SK-N-SH (cell line): Measurements from ENCODE around the gene CCDC106. TPM values are rescaled to one million over a fixed set of nuclear protein-coding genes. Genes with fewer than 3 reads are reported as not detected.

Source experiments
- CTCF ChIA-PET: fragments of 300-600, 350-600 bp; formaldehyde crosslinking; extraction: SDS; loops from one replicate; lab custom pipeline; 2021; lab: Yijun Ruan, JAX
- POLR2A ChIA-PET: fragments of 350-600 bp; sonication (Branson Sonifier 250); formaldehyde crosslinking; extraction: SDS; loops from one replicate; lab custom pipeline; 2020; ENCODE audit warnings: antibody characterized with exemption, inconsistent platforms; lab: Yijun Ruan, JAX
- DNase-seq: peaks from one replicate; pipeline ENCODE4 v3.0.0; 2012
- H2AFZ ChIP-seq: fragments of 200-600 bp; sonication (generic); 2 replicates; pipeline ENCODE4 v1.8.1; 2016; ENCODE audit warnings: antibody characterized with exemption, mild to moderate bottlenecking, low read depth
- H3F3A ChIP-seq: fragments of 200-600 bp; sonication (generic); replicated peaks from 2 replicates; pipeline ENCODE3; 2016; ENCODE audit warnings: antibody characterized with exemption, mild to moderate bottlenecking; ENCODE audit not compliant: insufficient read depth
- H3K27ac ChIP-seq, 2 experiments: fragments of 200-500 bp in 1 of 2; fragments of 200-600 bp in 1 of 2; sonication (Bioruptor generic) in 1 of 2; sonication (generic), shearing (Covaris generic) in 1 of 2; 2 replicates each; pipeline versions ENCODE4 v1.5.1 to v1.6.1; 2014 to 2016; ENCODE audit warnings: low read depth in 2 of 2, inconsistent platforms in 1 of 2, low read length in 1 of 2, mild to moderate bottlenecking in 1 of 2, mixed read lengths in 1 of 2
- H3K27me3 ChIP-seq: fragments of 200-600 bp; sonication (generic), shearing (Covaris generic); 2 replicates; pipeline ENCODE4 v1.6.1; 2016; ENCODE audit warnings: mixed run types; ENCODE audit not compliant: insufficient read depth
- H3K36me3 ChIP-seq, 2 experiments: fragments of 200-500 bp in 1 of 2; fragments of 200-600 bp in 1 of 2; sonication (Bioruptor generic) in 1 of 2; sonication (generic) in 1 of 2; replicated peaks in 1 of 2; 2 replicates each; pipeline versions ENCODE3 to v1.5.1; 2014 to 2016; ENCODE audit warnings: low read length in 1 of 2, mild to moderate bottlenecking in 1 of 2; ENCODE audit not compliant: insufficient read depth in 2 of 2, control insufficient read depth in 1 of 2
- H3K4me1 ChIP-seq, 2 experiments: fragments of 200-500 bp in 1 of 2; fragments of 200-600 bp in 1 of 2; sonication (Bioruptor generic) in 1 of 2; sonication (generic), shearing (Covaris generic) in 1 of 2; 2 replicates each; pipeline versions ENCODE4 v1.5.1 to v1.6.1; 2014 to 2016; ENCODE audit warnings: low read depth in 1 of 2, low read length in 1 of 2, mixed run types in 1 of 2; ENCODE audit not compliant: insufficient read depth in 2 of 2, control insufficient read depth in 1 of 2
- H3K4me2 ChIP-seq: fragments of 200-600 bp; sonication (generic), shearing (Covaris generic); 2 replicates; pipeline ENCODE4 v1.6.1; 2017; ENCODE audit warnings: mixed run types
- H3K4me3 ChIP-seq, 2 experiments: fragments of 200-500 bp in 1 of 2; fragments of 200-600 bp in 1 of 2; sonication (Bioruptor generic) in 1 of 2; sonication (generic), shearing (Covaris generic) in 1 of 2; 2 replicates each; pipeline versions ENCODE4 v1.5.1 to v1.8.1; 2014 to 2016; ENCODE audit warnings: low read depth in 2 of 2, inconsistent platforms in 1 of 2, low read length in 1 of 2, mild to moderate bottlenecking in 1 of 2, mixed read lengths in 1 of 2, moderate library complexity in 1 of 2
- H3K79me2 ChIP-seq: fragments of 200-600 bp; sonication (generic); 2 replicates; pipeline ENCODE4 v1.8.1; 2017; ENCODE audit warnings: mild to moderate bottlenecking; ENCODE audit not compliant: insufficient read depth
- H3K9ac ChIP-seq: fragments of 200-600 bp; sonication (generic); 2 replicates; pipeline ENCODE4 v1.6.1; 2017; ENCODE audit warnings: mixed run types
- H3K9me2 ChIP-seq: fragments of 200-600 bp; sonication (generic); 2 replicates; pipeline ENCODE4 v1.6.1; 2017; ENCODE audit warnings: mixed run types
- H3K9me3 ChIP-seq: fragments of 200-600 bp; sonication (generic); 2 replicates; pipeline ENCODE4 v1.6.1; 2017; ENCODE audit warnings: mixed run types, mild to moderate bottlenecking, moderate library complexity
- H4K20me1 ChIP-seq: fragments of 200-600 bp; sonication (generic); 2 replicates; pipeline ENCODE4 v1.6.1; 2017; ENCODE audit warnings: mild to moderate bottlenecking, mixed run types; ENCODE audit not compliant: insufficient read depth
- CHD2 ChIP-seq: fragments of 150-350 bp; IDR thresholded peaks from 2 replicates; pipeline ENCODE4 v1.6.1; 2018; ENCODE audit warnings: low read length; ENCODE audit not compliant: partially characterized antibody
- GABPA ChIP-seq: IDR thresholded peaks from 2 replicates; pipeline ENCODE4 v1.4.0; 2012; ENCODE audit warnings: low read depth, mild to moderate bottlenecking
- MXI1 ChIP-seq: IDR thresholded peaks from 2 replicates; pipeline ENCODE4 v1.6.1; 2012; ENCODE audit warnings: mild to moderate bottlenecking, low read depth, low read length, improper control_type of control experiment
- NRF1 ChIP-seq: IDR thresholded peaks from 2 replicates; pipeline ENCODE4 v1.6.1; 2012; ENCODE audit warnings: low read depth, mild to moderate bottlenecking, low read length
- POLR2AphosphoS5 ChIP-seq: IDR thresholded peaks from 2 replicates; pipeline ENCODE4 v1.6.1; 2012; ENCODE audit warnings: low read depth, low read length
- RCOR1 ChIP-seq: fragments of 150-350 bp; IDR thresholded peaks from 2 replicates; pipeline ENCODE4 v1.6.1; 2017; ENCODE audit warnings: antibody characterized with exemption, low read length
- SIN3A ChIP-seq: IDR thresholded peaks from 2 replicates; pipeline ENCODE4 v1.6.1; 2012; ENCODE audit warnings: low read depth, mild to moderate bottlenecking, low read length, moderate library complexity, borderline replicate concordance
- TAF1 ChIP-seq: IDR thresholded peaks from 2 replicates; pipeline ENCODE4 v1.6.1; 2012; ENCODE audit warnings: low read depth, mild to moderate bottlenecking, low read length, moderate library complexity, borderline replicate concordance
- WGBS: methylation state at CpG from one replicate; pipeline ENCODE4 v1.1.6; 2017; ENCODE audit warnings: low lambda C conversion rate; 5-methylcytosine and 5-hydroxymethylcytosine counted together
- polyA plus RNA-seq, 3 experiments: library from polyadenylated mRNA; depleted of rRNA; stranded (reverse); fragments of >200 nt; gene quantifications; 2 replicates each; pipeline ENCODE4 v1.2.3, GENCODE V29; 2012
- TF ChIP-seq, protein P1 (sequence below): fragments of 150-350 bp; IDR thresholded peaks from 2 replicates; pipeline ENCODE4 v1.6.1; 2017; ENCODE audit warnings: antibody characterized with exemption, low read length, low read depth, borderline replicate concordance
- TF ChIP-seq, protein P2 (sequence below): IDR thresholded peaks from 2 replicates; pipeline ENCODE4 v1.6.1; 2012; ENCODE audit warnings: mild to moderate bottlenecking, low read depth, low read length, moderate library complexity

CCDC106 gene
- polyA plus RNA-seq, 1 of the 3 experiments (the other 2 are of a cell fraction): 27.1 TPM

DNA sequence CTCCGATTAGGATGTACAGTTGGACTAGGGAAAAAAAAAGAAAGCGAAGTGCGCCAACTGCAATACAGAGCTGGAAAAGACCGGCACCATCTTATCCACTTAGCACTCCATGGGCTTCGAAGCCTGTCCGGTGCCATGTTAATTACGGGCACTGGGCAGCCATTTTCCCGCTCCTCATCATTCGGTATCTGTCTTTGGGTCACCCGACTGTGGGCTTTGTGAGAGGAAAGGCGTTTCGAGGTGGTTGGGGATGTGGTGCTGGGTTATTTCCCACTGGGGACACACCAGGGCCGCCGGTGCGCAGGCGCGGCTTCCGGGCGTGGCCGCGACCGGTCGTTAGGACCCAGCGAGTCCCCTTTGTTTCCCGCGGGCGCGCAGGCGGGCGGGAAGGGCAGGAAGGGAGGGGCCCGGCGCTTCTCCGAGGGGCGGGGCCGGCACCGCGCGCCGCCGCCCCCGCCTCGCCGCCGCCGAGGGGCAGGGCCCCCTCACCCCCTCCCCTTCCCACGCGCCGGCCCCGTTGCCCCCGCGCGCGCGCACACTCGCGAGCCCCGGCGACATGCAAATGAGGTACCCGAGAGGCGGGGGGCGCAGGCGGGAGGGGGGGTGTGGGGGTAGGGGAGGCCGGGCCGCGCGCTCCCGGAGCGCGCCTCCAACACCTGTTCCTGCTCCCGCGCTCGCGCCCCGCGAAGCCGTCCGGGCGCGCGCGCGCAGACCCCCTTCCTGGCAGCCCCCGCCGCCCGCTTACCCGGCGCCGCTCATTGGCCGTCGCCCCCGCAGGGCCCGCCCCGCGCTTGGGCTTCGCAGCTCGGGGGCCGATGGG lies 48.0 kb upstream of the CCDC106 start, which contains the start of gene ZNF524 (continued):
- TF ChIP-seq MXI1 (peak; percentile 66), NRF1 (peak; percentile 57), TAF1 (peak; percentile 49; the same call in 1 of the 2 replicates), CHD2 (peak; percentile 73), GABPA (peak; percentile 63), SIN3A (0 out of 2 replicates have a peak, but pooled peaks have one; percentile 36)
- TF ChIP-seq, protein P1, sequence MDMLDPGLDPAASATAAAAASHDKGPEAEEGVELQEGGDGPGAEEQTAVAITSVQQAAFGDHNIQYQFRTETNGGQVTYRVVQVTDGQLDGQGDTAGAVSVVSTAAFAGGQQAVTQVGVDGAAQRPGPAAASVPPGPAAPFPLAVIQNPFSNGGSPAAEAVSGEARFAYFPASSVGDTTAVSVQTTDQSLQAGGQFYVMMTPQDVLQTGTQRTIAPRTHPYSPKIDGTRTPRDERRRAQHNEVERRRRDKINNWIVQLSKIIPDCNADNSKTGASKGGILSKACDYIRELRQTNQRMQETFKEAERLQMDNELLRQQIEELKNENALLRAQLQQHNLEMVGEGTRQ: no peak
- TF ChIP-seq, protein P2, sequence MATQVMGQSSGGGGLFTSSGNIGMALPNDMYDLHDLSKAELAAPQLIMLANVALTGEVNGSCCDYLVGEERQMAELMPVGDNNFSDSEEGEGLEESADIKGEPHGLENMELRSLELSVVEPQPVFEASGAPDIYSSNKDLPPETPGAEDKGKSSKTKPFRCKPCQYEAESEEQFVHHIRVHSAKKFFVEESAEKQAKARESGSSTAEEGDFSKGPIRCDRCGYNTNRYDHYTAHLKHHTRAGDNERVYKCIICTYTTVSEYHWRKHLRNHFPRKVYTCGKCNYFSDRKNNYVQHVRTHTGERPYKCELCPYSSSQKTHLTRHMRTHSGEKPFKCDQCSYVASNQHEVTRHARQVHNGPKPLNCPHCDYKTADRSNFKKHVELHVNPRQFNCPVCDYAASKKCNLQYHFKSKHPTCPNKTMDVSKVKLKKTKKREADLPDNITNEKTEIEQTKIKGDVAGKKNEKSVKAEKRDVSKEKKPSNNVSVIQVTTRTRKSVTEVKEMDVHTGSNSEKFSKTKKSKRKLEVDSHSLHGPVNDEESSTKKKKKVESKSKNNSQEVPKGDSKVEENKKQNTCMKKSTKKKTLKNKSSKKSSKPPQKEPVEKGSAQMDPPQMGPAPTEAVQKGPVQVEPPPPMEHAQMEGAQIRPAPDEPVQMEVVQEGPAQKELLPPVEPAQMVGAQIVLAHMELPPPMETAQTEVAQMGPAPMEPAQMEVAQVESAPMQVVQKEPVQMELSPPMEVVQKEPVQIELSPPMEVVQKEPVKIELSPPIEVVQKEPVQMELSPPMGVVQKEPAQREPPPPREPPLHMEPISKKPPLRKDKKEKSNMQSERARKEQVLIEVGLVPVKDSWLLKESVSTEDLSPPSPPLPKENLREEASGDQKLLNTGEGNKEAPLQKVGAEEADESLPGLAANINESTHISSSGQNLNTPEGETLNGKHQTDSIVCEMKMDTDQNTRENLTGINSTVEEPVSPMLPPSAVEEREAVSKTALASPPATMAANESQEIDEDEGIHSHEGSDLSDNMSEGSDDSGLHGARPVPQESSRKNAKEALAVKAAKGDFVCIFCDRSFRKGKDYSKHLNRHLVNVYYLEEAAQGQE: peak; percentile 38; the same call in 1 of the 2 replicates

DNA sequence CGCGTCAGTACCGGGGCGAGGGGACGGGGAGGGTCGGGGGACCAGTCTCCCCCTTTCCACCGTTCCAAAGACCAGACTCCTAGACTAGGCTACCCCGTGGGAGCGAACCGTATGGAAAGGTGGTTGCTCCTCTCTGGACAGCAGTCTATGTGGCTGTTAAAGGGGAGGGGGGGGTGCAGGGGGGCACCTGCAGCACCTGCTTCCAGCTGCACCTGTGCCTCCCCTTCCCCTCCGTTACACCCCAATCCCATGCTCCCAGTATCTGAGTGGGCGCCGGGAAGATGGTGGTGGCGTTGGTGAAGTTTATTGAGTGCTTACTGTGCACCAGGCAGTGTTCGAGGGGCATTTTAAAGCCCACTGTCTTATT lies 47.4 kb upstream of the CCDC106 start:
- H3K79me2 ChIP-seq: peaks cover 20% of the 10 kb centered on the region
- no peaks in the 10 kb centered on the region for H3K9me2 ChIP-seq
- no peaks in the 10 kb centered on the region for H3K9me3 ChIP-seq
- H3K27ac ChIP-seq: peak overlapping the region; percentile 98 to 99
- peaks cover 26% of the 10 kb centered on the region for H3F3A ChIP-seq
- H3K4me1 ChIP-seq: peaks cover 9 to 17% of the 10 kb centered on the region in 2 experiments; a peak in 3 of 4 replicates
- DNase-seq: no peak
- no peak for TF ChIP-seq RCOR1
- peak; percentile 60; the same call in 1 of the 2 replicates for TF ChIP-seq POLR2AphosphoS5
- TF ChIP-seq, all 33 proteins: peak for 1
- peak overlapping the region; percentile 32; the same call in 1 of the 2 replicates for H2AFZ ChIP-seq
- H3K9ac ChIP-seq: peak overlapping the region; percentile 99
- H3K36me3 ChIP-seq: peaks cover 14% of the 10 kb centered on the region in 2 experiments
- CTCF ChIA-PET: interaction anchor here (1.2 to 1.8 kb wide), 4 partner anchors 32 to 460 kb away, joined by 3 to 5 read pairs (median 4); partner anchors contain the start of gene ZNF628
- H4K20me1 ChIP-seq: no peaks in the 10 kb centered on the region
- no peaks in the 10 kb centered on the region for H3K27me3 ChIP-seq
- POLR2A ChIA-PET: interaction anchor here (0.8 to 2.1 kb wide), 7 partner anchors 20 to 124 kb away, joined by 3 to 7 read pairs (median 4); partner anchors contain the start of genes NAT14, U2AF2, ZNF579 and ZNF628
- peak overlapping the region; percentile 67 to 91 for H3K4me3 ChIP-seq
- 12% methylated on average over 6 of the region's 15 CpGs for WGBS
- peak overlapping the region; percentile 94 for H3K4me2 ChIP-seq
